Endothelial cell of hepatic sinusoid (primary cell): ENCODE results near the gene C17orf114.

Experiments
- in situ Hi-C: cut with HindIII; loops from 2 replicates; pipeline ENCODE4 v1.10.0; 2017; ENCODE audit warnings: low sequenced_read_pairs

Gene C17orf114

DNA sequence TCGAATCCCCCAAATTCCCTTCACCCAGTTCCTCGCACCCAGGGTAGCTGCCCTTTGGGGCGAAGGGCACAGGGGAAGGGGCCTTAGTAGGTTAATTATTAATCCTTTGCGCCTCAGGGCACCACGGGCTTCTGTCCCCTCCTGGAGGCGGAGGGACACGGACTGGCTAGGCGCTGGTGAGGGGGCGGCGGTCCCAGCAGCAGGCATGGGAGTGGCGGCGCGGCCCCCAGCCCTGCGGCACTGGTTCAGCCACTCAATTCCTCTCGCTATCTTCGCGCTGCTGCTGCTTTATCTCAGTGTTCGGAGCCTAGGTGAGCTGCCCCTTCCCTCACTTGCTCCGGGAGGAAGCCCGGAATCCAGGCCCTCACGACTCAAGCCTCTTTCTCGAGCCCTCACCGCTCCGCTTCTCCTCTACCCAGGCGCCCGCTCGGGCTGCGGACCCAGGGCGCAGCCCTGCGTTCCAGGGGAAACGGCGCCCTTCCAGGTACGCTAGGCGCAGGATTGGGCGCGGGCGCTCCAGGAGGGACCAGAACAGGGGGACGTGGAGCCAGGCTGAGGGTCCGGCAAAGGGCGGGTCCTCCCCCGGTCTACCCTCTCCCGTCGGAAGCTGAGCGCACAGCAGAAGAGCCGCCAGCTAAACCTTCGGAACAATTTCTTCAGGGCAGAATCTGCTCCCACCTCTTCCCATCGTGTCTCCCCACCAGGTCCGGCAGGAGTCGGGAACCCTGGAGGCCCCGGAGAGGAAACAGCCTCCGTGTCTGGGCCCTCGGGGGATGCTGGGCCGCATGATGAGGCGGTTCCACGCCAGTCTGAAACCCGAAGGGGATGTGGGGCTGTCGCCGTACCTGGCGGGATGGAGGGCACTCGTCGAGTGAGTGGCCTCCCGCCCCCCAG lies 13.1 kb downstream of the C17orf114 start, which contains the start of gene GLTPD2:
GLTPD2 (plus strand) TSS at position 158 of the 894 bp plus-strand sequence; CDS start at position 206, 48 bp downstream.
- in situ Hi-C loops = loop anchor here (5.0 kb wide), 1 partner anchor 62 kb away; no protein-coding TSS in a partner anchor

DNA sequence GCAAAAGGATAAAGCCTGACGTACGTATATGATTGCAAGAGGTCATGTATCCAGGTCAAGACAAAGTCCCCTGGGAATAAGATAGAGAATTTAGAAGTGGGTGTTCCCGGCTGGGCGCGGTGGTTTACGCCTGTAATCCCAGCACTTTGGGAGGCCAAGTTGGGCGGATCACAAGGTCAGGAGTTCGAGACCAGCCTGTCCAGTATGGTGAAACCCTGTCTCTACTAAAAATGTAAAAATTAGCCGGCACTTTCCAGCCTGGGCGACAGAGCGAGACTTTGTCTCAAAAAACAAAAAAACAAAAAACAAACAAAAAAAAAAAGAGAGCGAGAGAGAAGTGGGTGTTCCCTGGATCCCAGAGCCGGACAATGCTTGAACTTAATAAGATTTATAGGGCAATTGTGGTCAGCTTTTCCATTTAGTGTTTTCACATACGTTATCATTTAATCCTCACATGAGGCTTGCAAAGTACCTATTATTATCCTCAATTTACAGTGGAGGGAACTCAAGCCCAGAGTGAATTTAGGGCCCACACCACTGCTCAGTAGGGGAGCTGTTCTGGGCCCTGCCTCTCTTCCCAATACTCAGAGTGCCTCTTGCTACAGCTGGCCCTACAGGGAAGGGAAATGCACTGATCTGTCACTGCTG lies 13.8 kb downstream of the C17orf114 start:
- in situ Hi-C loops = loop anchor here (5.0 kb wide), 1 partner anchor 61 kb away; no protein-coding TSS in a partner anchor

DNA sequence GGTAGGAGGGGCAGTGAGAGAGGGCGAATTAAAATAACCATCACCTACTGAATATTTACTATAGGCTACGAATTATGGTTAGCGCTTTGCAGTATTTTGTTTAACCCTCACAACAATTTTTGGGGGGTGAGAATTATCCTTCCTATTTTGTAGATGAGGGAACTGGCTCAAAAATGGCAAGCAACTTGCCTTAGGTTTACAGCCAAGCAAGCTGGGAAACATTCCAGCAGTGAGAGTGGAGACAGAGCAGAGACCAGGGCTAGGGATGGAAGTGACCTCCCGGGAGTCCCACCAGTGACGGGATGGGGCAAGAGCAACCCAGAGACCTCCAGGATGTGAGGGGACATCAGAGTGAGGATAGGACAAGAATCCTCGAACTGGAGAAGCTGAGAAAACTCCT lies 15.6 kb downstream of the C17orf114 start:
- in situ Hi-C loops = loop anchor here (5.0 kb wide), 1 partner anchor 59 kb away; no protein-coding TSS in a partner anchor

DNA sequence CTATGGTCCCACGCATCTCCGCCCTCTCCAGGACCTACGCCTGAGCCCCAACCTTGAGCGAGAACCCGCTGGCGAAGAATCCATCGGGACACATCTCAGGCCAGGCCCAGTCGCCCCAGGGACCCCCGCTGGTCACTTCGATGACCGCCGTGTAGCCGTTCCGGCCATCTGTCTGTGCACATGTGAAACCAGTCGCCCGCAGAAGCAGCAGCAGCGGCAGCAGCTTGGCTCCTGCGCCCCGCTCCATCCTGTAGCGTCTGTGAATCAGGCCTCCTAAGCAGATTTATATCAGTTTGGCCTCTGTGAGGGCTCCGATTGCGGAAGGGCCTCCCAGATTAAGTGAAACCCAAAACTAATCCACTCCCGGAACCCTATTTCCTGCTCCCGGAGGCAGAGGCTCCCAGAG lies 16.0 kb downstream of the C17orf114 start, which contains the start of gene VMO1:
VMO1 (minus strand) TSS at position 259 of the 406 bp plus-strand sequence; CDS start at position 247, 12 bp downstream.
- in situ Hi-C loops = loop anchor here (5.0 kb wide), 1 partner anchor 59 kb away; no protein-coding TSS in a partner anchor

DNA sequence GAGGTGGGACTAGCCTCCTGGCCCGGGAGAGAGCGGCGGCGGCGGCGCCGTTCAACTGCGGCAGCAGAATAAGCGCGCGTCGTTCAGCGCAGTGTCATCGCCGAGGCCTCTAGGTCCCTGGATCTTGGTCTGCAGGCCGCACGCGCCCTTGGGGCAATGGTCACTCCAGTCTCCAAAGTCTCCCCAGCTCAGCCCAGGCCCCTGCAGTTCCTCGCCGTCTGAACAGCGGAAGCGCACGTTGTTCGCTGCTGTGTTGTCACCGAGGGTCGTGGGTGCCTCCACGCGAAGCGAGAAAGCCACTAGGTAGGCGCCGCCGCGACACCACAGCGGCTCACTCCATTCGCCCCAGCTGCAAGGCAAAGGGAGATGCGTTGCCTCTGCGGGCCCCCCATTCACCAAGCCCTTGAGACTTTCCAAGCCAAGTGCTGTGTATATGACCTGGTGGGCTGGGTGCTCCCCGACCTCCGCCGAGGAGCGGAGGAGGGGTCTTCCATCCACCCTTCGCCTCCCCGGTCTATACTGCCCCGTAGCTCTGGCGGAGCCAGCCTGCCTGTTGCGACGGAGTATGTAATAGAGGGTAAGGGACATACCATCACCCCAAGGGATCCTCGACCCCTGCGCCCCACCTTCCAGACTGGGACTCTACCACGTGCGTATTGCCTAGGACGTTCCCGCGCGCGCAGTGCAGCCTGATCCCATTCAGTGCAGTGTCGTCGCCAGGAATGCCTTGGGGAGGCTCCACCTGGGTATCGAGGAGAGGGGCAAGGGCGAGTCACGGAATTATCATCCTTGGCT lies 16.6 kb downstream of the C17orf114 start:
- in situ Hi-C loops = loop anchor here (5.0 kb wide), 1 partner anchor 58 kb away; no protein-coding TSS in a partner anchor

DNA sequence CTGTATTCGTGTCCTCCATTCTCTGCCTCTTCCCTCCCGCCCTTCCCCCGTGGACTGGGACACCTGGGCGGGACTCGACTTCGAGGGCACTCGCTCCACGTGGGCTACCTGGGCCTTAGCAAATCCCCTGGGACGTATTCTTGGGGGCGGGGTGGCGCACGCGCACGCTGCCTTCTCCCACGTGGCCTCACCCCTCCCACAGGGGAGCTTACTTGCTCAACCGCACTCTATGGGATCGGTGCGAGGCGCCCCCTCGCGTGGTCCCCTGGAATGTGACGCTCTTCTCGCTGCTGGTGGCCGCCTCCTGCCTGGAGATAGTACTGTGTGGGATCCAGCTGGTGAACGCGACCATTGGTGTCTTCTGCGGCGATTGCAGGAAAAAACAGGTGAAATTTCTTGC lies 19.5 kb downstream of the C17orf114 start:
- in situ Hi-C loops = no loop called here

DNA sequence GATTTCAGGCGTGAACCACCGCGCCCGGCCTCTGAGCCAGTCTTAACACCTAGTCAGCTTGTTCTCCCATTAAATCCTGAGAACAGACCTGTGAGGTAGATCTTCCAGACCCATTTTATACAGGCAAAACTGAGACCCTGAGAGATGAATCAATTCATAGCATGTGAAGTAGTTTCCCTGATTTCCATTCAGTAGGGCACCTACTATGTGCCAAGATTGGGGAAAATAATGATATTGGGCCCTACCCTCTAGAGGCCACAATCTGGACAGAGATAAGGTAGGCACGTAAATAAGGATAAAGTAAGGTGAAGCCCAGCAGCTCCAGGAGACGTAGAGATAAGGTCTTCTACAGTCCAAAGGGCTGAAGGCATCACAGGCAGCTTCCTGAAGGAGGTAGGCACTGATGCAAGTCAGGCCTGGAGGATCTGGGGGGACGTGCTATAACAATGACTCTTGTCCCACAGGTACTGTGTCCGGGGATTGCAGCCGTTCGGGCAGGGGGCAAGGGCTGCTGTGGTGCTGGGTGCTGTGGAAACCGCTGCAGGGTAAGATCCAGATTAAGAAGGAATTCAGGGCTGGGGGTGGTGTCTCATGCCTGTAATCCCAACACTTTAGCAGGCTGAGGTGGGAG lies 21.7 kb downstream of the C17orf114 start:
- in situ Hi-C loops = no loop called here

DNA sequence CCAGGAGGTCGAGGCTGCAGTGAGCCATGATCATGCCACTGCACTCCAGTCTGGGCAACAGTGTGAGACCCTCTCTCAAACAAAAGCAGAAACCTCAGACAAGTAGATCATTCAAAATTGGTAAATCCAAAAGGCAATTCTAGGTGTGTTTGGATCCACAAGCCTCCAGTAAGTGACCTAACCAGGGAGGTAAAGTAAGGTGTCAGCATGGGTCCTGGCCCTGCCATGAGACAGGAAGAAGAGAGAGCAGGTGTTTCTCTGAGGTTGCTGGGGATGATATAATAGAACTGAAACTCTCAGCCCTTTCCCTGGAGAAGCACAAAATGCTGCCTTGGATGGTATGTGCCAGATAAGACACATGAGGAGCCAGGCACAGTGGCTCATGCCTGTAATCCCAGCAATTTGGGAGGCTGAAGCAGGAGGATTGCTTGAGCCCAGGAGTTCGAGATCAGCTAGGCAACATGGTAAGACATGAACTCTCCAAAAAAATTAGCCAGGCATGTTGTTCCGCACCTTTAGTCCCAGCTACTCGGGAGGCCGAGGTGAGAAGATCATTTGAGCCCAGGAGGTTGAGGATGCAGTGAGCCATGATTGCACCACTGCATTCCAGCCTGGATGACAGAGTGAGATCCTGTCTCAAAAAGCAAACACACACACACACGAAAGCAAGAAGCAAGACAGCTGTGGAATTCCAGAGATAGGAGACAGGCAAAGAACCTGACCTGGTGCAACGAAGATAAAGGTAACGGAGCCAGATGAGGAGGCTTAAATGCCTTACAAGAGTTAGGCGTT lies 24.0 kb downstream of the C17orf114 start:
- in situ Hi-C loops = no loop called here

DNA sequence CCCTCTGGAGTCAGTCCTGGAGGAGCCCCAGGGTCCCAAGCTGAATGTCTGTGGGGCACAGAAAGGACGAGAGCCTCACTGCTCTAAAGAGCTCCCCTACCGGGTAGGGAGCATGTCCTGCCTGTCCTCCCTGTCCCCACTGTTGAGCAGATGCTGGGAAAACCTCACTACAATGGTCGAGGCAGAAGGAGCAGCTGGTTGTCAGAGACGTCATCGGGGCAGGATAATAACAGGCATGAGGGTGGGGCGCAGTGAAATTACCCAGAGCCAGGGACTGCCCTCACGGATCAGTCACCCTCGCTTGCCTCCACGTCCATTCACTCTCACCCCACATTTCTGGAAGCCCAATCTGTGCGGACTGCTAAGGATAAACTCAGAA lies 29.9 kb downstream of the C17orf114 start:
- in situ Hi-C loops = no loop called here

DNA sequence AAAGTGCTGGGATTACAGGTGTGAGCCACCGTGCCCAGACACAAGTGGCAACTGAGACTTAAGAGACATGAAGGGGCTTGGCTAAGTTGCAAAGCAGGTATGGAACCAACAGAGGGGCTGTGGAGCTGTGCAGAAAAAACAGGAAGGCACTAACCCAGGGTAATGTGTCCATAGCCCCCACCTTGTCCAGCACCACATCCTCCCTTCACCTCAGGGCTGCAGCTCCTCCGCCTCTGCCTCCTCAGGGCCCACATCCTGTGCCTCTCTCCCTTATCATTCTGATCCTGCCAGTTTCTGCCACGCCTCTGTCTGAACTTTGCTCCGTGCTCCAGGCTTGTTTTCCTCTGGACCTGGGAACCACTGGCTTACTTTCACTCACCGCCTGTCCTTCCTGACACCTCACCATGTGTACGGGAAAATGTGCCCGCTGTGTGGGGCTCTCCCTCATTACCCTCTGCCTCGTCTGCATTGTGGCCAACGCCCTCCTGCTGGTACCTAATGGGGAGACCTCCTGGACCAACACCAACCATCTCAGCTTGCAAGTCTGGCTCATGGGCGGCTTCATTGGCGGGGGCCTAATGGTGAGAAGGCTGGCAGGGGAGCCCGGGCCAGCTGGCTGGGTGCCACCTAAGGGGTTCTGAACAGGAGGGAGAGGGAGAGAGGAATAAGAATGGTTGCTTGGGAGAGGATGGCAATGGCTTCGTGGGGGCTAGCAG lies 30.5 kb downstream of the C17orf114 start, which contains the start of gene TM4SF5:
TM4SF5 (plus strand) TSS at position 368 of the 716 bp plus-strand sequence; CDS start at position 405, 37 bp downstream.
- in situ Hi-C loops = no loop called here

DNA sequence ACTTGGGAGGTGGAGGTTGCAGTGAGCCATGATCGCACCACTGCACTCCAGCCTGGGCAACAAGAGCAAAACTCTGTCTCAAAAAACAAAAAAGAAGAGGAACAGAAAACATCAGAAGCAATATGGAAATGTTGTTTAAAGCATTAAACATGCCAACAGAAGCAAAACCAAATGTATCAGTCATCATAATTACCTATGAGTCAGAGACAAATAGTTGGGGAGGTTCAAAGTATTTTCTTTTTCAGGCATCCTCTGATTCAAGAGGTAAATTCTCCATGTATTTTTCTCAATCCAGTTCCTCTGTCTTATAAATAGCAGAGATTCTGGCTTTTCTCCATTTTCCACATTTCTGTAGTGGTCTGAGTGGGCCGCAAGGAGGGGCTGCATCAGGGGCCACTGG lies 32.5 kb downstream of the C17orf114 start:
- in situ Hi-C loops = no loop called here

DNA sequence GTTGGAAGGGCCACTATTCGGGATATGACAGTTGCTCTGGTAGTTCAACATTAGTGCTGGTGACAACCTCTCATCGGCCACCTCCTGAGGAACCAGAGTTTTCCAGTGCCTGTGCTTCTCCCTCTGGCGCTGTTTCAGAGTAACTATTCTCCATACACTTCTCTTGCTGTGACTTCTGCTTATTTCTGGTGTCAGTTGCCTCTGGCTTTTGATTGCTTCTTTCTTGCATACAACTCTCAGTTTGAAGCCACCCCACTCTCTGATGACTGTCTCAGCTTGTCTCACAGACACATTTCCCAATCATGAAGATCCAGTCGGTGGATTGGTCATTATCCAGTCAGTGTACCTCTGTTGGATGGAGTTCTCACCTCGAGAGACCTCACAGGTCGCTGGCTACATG lies 33.8 kb downstream of the C17orf114 start:
- in situ Hi-C loops = no loop called here

DNA sequence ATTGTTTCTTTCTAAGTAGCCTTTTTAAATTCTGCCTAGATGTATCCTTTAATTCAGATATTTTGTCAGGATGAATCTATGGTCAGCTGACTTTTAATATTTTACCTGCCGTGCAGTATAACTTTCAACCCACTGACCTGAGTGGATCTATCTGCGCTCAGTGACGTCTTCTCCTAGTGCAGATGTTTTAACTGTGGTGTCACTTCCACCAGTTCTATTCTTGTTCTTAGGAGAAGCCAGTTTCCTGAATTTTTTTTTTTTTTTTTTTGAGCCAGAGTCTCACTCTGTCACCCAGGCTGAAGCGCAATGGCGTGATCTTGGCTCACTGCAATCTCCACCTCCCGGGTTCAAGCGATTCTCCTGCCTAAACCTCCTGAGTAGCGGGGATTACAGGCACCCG lies 35.4 kb downstream of the C17orf114 start:
- in situ Hi-C loops = no loop called here

DNA sequence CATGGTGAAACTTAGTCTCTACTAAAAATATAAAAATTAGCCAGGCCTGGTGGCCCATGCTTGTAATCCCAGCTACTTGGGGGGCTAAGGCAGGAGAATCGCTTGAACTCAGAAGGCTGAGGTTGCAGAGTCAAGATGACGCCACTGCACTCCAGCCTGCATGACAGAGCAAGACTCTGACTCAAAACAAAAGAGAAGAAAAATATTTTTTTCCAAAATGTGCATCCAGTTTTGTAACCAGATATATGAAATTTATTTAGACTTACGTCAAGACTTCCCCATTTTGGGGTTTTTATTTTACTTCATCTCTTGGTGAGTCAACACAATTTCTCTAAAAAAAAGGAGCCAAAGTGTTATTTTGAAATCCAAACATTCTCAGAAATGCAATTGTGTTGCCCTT lies 35.9 kb downstream of the C17orf114 start:
- in situ Hi-C loops = no loop called here

DNA sequence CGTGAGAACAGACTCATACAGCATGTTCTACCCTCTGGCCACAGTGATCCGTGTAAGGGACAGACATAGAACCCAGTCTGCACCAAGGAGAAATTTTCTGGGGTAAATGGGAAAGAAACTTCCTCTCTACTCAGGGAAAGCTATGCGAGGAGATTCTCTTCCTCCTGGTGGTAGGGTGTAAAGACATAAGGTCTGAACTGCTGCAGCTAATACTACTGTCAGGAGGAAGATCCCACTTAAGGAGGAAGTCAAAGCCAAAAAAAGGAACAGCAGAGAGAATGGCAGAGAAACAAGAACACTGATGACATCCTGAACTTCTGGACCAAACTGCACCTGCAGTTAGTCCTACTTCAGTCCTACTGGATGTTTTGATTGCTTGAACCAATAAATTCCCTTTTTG lies 37.5 kb downstream of the C17orf114 start:
- in situ Hi-C loops = no loop called here

DNA sequence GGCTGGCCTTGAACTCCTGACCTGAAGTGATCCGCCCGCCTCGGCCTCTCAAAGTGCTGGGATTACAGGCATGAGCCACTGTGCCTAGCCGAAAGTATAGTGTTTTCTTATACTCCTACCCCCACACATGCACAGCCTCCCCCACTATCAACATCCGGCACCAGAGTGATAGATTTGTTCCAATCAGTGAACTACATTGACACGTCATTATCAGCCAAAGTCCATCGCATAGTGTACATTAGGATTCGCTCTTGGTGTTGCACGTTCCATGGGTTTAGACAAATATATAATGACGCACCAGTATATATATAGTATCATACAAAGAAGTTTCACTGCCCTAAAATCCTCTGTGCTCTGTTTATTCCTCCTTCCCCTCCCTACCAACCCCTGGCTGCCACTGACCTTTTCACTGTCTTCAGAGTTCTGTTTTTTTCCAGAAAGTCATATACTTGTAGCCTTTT lies 42.3 kb downstream of the C17orf114 start:
- in situ Hi-C loops = no loop called here

DNA sequence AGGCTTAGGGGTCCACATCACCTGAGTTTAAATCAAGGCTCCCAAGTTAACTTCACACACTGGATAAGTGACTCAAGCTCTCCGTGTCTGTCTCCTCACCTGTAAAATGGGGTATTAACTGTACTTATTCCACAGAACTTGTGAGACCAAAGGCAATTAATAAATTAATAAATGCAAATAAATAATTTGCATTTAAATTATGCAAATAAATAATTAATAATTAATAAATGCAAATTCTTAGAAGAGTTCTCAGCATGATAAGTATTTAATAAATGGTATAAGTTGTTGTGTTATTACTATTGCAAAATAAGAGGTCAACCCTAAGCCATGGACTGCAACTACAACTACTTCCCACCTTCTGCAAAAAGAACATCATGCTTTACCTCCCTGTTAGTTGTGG lies 48.7 kb downstream of the C17orf114 start:
- in situ Hi-C loops = no loop called here

DNA sequence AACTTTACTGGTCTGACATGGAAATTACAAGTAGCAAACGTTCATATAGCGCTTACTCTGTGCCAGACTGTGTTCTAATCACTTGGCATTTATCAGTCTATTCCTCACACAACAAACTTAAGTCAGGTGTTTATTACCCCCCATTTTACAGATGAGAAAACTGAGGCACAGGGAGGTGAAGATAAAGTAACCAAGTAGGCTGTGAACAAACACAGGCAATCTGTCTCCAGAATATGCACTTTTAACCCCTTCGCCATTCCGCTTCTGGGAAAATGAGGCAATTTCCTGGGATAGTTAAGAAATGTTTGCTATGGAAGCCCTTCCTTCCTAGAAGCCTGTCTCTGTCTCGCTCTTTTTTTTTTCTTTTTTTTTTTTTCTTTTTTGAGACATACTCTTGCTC lies 50.2 kb downstream of the C17orf114 start:
- in situ Hi-C loops = no loop called here
